ENCODE results near the gene MORN1. TPM values are rescaled to one million over a fixed set of nuclear protein-coding genes. Genes with fewer than 3 reads are reported as not detected.

MORN1 gene
- total RNA-seq, 1 donor, result 9.5 TPM

- no peak for DNase-seq (ENCODE audit: low read depth)
- H3K4me3 ChIP-seq (ENCODE audit: low read depth, low read length), result no peak overlapping the region
- TF ChIP-seq CTCF (IDR thresholded peaks at IDR 0.05; ENCODE audit: insufficient read depth, low read depth, low read length), result no peak
These were observed 24.5 kb upstream of the MORN1 start for GRCh38 chr1:2415801-2416208.

DNA sequence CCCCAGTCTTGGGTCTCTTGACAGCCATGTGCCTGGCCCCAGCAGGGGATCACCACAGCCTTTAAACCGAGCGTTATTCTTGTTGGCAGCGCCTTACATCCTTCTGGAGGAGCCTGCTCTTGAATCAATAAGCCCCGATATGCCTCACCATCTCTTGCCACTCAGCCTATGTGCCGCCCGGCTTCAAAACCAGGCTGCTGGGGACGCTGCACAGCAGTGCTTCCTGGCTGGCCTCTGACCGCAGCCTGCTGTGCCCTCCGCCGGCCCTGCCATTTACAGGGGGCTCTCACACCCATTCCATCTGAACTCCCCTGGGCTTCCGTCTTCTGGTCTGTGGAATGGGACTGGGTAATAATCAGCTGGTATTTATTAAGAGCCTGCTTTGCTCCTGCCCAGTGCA is 24.0 kb upstream of the MORN1 start:
- DNase-seq (ENCODE audit: low read depth), result no peak
- no peak for TF ChIP-seq CTCF (IDR thresholded peaks at IDR 0.05; ENCODE audit: insufficient read depth, low read depth, low read length)
- H3K4me3 ChIP-seq (ENCODE audit: low read depth, low read length), result no peak overlapping the region

GRCh38 chr1:2414297-2414958 is 23.1 kb upstream of the MORN1 start:
- TF ChIP-seq CTCF (IDR thresholded peaks at IDR 0.05; ENCODE audit: insufficient read depth, low read depth, low read length), result peak; percentile 88
- peak; percentile 63 for DNase-seq (ENCODE audit: low read depth)
- H3K4me3 ChIP-seq (ENCODE audit: low read depth, low read length), result no peak overlapping the region

- TF ChIP-seq CTCF (IDR thresholded peaks at IDR 0.05; ENCODE audit: insufficient read depth, low read depth, low read length), result no peak
- no peak for DNase-seq (ENCODE audit: low read depth)
- peak overlapping the region; percentile 74 for H3K4me3 ChIP-seq (ENCODE audit: low read depth, low read length)
These were observed 22.3 kb upstream of the MORN1 start for GRCh38 chr1:2413495-2414296.

GRCh38 chr1:2412773-2413494 is 21.6 kb upstream of the MORN1 start:
- TF ChIP-seq CTCF (IDR thresholded peaks at IDR 0.05; ENCODE audit: insufficient read depth, low read depth, low read length), result no peak
- H3K4me3 ChIP-seq (ENCODE audit: low read depth, low read length), result peak overlapping the region; percentile 74
- peak; percentile 50 for DNase-seq (ENCODE audit: low read depth)

DNA sequence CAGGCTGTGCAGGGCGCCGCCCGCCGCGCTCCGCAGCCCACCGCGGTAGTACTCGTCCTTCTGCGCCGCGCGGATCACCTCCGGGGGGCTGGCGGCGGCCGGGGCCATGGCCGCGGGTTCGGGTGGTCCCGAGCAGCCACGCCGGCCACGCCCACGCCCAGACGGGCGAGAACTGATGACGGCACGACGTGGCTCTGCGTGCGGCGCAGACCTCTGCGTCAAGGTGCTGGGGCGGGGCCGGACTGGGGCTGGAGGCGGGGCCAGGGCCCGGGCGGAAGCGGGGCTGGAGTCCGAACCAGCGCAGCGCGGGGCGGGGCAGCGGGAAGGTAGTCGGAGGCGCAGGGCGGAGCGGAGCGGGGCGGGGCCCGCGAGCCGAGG is 21.0 kb upstream of the MORN1 start, which contains the start of gene PEX10:
PEX10 (minus strand) TSS at position 170 of the 378 bp plus-strand sequence; CDS start at position 108, 62 bp downstream.
- peak within 1 kb of the TSS; percentile 75 for H3K4me3 ChIP-seq (ENCODE audit: low read depth, low read length)
- peak; percentile 94 for DNase-seq (ENCODE audit: low read depth)
- TF ChIP-seq CTCF (IDR thresholded peaks at IDR 0.05; ENCODE audit: insufficient read depth, low read depth, low read length), result no peak
